B cell (primary cell): ENCODE results near the gene RBM20.

Source experiments
- EZH2 ChIP-seq: IDR thresholded peaks from 2 replicates; pipeline ENCODE4 v1.6.1; 2012; ENCODE audit warnings: borderline replicate concordance, low read depth, mild to moderate bottlenecking, moderate library complexity, low read length; ENCODE audit not compliant: insufficient read depth, poor library complexity, severe bottlenecking
- TF ChIP-seq, protein P1 (sequence below): fragments of 200-600 bp; IDR thresholded peaks from one replicate; pipeline ENCODE4 v1.8.0; 2022; ENCODE audit warnings: antibody characterized with exemption, mild to moderate bottlenecking

DNA sequence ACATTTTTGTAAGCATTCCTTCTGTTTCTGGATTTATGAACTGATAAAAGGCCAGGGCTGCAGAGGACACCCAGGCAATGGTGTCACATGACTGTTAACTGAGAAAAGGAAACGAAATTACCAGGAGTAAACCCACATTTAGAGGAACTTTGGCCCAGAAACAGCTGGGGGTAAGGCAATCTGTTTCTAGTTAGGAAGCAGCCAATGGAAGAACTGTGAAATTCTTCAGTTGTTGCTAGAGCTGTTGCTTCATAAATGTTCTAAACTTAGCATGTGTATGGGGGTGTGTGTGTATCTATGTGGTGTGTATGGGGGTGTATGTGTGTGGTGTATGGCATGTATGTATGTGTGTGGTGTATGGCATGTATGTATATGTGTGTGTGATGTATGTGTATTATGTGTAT, 215.8 kb downstream of the RBM20 start:
- TF ChIP-seq, protein P1, sequence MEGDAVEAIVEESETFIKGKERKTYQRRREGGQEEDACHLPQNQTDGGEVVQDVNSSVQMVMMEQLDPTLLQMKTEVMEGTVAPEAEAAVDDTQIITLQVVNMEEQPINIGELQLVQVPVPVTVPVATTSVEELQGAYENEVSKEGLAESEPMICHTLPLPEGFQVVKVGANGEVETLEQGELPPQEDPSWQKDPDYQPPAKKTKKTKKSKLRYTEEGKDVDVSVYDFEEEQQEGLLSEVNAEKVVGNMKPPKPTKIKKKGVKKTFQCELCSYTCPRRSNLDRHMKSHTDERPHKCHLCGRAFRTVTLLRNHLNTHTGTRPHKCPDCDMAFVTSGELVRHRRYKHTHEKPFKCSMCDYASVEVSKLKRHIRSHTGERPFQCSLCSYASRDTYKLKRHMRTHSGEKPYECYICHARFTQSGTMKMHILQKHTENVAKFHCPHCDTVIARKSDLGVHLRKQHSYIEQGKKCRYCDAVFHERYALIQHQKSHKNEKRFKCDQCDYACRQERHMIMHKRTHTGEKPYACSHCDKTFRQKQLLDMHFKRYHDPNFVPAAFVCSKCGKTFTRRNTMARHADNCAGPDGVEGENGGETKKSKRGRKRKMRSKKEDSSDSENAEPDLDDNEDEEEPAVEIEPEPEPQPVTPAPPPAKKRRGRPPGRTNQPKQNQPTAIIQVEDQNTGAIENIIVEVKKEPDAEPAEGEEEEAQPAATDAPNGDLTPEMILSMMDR: no peak
- no peak for TF ChIP-seq EZH2
